Fibroblast of skin of back (primary cell): ENCODE data around the gene PLA2G2C.
A peak's percentile ranks its signal among the peaks of the same experiment; 100 is the strongest.

ENCODE experiments used
- DNase-seq: peaks from one replicate; pipeline ENCODE4 v3.0.0-alpha.2; 2013

PLA2G2C gene

DNA sequence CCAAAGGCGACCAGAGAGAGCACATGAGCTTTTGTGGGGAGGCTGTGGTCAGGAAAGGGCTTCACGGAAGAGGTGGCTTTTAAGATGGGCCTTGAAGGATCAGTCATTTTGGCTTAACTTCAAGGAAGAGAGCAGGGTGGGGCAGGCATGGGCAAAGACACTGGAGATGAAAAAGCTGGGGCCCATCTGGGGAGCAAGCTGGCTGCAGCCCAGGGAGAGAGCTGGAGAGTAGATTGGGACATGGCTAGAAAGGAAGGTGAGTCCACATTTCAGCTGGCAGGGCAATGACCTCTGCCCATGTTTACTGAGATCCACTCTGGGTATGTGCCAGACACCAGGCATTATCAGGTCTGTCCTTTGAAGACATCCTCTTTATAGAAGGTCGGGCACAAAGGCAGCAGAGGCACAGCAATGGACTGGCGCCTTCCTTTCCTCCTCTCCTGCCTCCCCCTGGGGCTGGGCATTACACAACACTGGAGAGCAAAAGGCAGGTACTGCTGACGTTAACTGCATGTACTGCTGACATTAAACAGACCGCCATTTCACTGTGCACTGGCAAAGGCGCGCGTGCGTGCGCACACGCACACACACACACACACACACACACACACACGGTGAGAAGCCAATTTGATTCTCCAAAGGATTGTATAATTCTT is 2.6 kb downstream of the PLA2G2C start:
- no peak for DNase-seq

DNA sequence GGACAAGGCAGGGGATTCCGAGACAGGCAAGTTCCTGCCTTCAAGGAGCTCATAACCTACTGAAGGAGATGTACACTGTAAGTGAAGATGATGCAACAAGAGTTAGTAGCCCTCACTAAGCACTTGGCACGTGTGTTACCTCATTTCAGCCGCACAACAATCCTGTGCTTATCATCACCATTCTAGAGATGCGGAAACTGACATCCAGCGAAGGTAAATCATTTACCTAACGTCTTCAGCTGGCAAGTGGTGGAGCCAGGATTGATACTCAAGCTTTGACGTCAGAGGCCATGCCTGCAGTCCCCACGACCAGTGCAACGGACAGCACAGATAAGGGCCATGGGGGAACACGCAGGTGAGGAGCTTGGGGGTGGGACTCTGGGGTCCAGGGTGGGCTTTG is 3.3 kb downstream of the PLA2G2C start:
- no peak for DNase-seq

GRCh38 chr1:20182415-20182814 is 3.9 kb downstream of the PLA2G2C start:
- DNase-seq = no peak

- no peak for DNase-seq
Observed at GRCh38 chr1:20180844-20181207, 5.5 kb downstream of the PLA2G2C start.

GRCh38 chr1:20180129-20180843 is 6.0 kb downstream of the PLA2G2C start:
- DNase-seq = no peak

- no peak for DNase-seq
Observed at GRCh38 chr1:20179371-20180128, 6.8 kb downstream of the PLA2G2C start.

GRCh38 chr1:20178634-20179370 is 7.5 kb downstream of the PLA2G2C start:
- no peak for DNase-seq

DNA sequence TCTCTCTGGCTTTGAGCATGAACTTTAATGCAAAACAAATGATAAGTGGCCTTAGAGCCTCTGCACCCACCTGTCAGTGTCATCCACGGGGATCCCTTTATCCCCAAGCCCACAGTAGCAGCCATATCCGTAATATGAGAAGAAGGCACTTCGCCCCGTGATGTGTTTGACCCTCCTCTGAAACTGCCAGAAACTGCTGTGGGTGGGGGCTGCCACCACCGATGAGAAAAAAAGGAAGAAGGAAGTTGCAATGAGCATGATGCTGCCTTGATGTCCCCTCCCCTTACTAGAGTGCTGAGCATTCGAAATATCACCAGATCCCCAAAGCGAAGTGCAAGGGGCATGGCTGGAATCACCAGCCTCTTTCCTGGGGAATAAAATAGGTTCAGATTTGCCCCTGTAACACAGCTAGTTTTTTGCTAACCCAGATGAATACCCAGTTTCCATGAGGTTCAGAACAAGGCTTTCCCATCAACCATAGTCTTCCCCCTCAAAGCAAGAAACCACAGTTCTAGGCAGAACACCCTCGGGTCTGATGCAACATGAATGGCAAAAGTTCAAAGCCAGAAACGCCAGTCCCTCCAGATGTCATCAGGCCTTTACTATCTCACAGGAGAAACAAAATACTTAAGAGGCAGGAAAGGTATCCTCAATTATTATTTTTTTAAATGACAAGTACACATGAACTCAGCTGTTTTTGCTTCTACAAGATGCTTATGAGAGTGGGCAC is 11.2 kb downstream of the PLA2G2C start:
- DNase-seq = no peak

GRCh38 chr1:20172033-20172590 is 14.2 kb downstream of the PLA2G2C start:
- no peak for DNase-seq

- DNase-seq = no peak
Observed at GRCh38 chr1:20169932-20170331, 16.4 kb downstream of the PLA2G2C start.

GRCh38 chr1:20168564-20169491 is 17.5 kb downstream of the PLA2G2C start:
- DNase-seq = no peak

DNA sequence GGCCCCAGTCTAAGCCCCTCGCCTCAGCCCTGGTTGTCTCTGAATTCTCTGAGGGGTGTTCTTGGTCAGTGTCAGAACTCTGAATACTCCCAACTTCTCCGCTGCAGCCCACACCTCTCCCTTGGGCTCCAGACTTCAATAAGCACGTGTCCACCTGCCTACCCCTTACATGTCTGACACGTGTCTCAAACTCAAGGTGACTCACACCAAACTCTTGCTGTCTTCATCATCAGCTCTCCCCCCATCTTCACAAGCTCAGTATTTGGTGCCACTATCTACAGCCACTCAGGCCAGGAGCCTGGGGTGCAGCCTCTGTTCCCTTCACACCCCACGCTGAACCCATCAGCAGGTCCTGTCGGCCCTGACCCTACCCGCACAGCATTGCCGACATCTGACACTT is 19.2 kb downstream of the PLA2G2C start:
- no peak for DNase-seq

DNA sequence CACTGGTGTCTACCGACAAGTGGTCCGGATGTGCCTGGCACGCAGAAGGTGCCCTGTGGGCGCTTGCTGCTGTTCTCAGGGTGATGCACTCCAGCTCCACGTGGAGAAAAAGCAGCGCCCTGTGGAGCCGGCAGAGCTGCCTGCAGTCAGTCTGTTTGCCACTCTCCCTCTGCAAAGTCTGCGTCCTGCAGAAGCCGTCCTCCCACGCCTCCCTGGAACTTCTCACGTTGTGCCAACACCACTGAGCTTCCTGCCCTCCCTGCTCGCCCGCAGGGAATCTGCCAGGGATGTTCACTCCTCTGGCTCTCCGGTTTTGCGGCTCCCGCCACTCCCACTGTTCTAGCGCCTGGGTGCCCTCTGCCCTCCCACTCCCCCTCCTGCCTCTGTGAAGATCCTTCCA is 20.3 kb downstream of the PLA2G2C start:
- no peak for DNase-seq

GRCh38 chr1:20165522-20165951 is 20.8 kb downstream of the PLA2G2C start:
- no peak for DNase-seq

- no peak for DNase-seq
Observed at GRCh38 chr1:20164694-20165202, 21.6 kb downstream of the PLA2G2C start.

DNA sequence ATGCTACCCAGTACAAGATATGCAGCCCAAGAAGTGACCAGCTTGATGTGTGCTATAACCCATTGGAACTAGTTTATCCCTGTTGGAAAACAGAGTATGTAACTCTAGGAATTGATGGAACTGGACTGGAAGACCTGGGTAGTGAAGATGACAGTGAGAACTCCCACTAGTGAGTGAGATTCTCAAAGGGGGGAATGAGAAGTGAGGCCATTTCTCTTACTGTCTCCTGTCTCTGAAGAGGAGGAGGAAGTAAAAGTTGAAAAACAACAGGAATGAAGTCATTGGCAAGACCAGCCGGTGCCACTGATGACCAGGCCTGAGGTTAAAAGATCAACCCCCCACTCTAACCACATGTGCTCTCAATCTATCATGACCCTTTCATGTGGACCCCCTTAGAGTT is 26.3 kb downstream of the PLA2G2C start:
- no peak for DNase-seq

- DNase-seq = no peak
Observed at GRCh38 chr1:20158358-20159070, 27.8 kb downstream of the PLA2G2C start.

- no peak for DNase-seq
Observed at GRCh38 chr1:20154301-20154831, 32.0 kb downstream of the PLA2G2C start.

- DNase-seq = peak; percentile 41
Observed at GRCh38 chr1:20153000-20153418, 33.3 kb downstream of the PLA2G2C start.

DNA sequence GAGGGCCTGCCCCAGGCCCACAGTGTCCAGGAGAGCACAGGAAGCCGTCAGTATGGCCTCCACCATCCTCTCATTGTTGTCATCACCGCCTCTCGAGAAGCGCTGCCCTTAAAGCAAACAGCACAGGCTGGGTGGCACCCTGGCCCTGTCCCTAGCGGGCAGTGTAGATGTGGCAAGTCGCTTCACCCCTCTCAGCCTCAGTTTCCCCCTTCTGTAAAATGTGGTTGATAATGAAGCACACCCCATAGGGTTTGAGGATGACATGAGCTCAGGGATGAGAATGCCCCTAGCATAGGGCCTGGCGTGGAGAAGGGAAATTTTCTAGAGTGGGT is 33.8 kb downstream of the PLA2G2C start:
- no peak for DNase-seq
